Occipital lobe (tissue), 2 donors: ENCODE results near the gene MED25. TPM values are rescaled to one million over a fixed set of nuclear protein-coding genes. Genes with fewer than 3 reads are reported as not detected.

Source experiments
- DNase-seq: peaks from one replicate; lab custom pipeline; 2025; lab: John Stamatoyannopoulos, UW
- total RNA-seq: library from RNA; depleted of rRNA; stranded (reverse); fragments of >200 nt; gene quantifications from one replicate; pipeline ENCODE4 v1.2.3, GENCODE V29; 2014

Gene MED25
- total RNA-seq, 1 donor from 2014 or later: 12.8 TPM

- DNase-seq: no peak
Observed at GRCh38 chr19:49873129-49873521, 55.0 kb downstream of the MED25 start.

GRCh38 chr19:49873834-49874233, 55.7 kb downstream of the MED25 start:
- DNase-seq: no peak

- DNase-seq: no peak
Observed at GRCh38 chr19:49874503-49875157, 56.5 kb downstream of the MED25 start.

GRCh38 chr19:49875177-49875576, 57.1 kb downstream of the MED25 start:
- no peak for DNase-seq

- peak; percentile 52 for DNase-seq
Observed at GRCh38 chr19:49875857-49876421, 57.9 kb downstream of the MED25 start.

- peak; percentile 96 for DNase-seq
Observed at GRCh38 chr19:49876422-49877019, 58.4 kb downstream of the MED25 start.

GRCh38 chr19:49877020-49877878, 59.2 kb downstream of the MED25 start, which contains the start of the genes AKT1S1 and TBC1D17:
AKT1S1 (minus strand) TSS chr19:49877355; CDS start chr19:49873295, 4,060 bp downstream.
TBC1D17 (plus strand) TSS chr19:49877702; CDS start chr19:49877724, 22 bp downstream.
- peak; percentile 98 for DNase-seq

GRCh38 chr19:49877879-49878743, 60.0 kb downstream of the MED25 start:
- peak; percentile 95 for DNase-seq

- DNase-seq: no peak
Observed at GRCh38 chr19:49878744-49879070, 60.6 kb downstream of the MED25 start.

GRCh38 chr19:49879243-49879963, 61.3 kb downstream of the MED25 start:
- no peak for DNase-seq

GRCh38 chr19:49880162-49880869, 62.2 kb downstream of the MED25 start:
- DNase-seq: no peak

GRCh38 chr19:49881186-49881585, 63.1 kb downstream of the MED25 start:
- DNase-seq: no peak

- DNase-seq: no peak
Observed at GRCh38 chr19:49881672-49882394, 63.7 kb downstream of the MED25 start.

GRCh38 chr19:49882643-49883042, 64.6 kb downstream of the MED25 start:
- no peak for DNase-seq

- DNase-seq: no peak
Observed at GRCh38 chr19:49883094-49883493, 65.0 kb downstream of the MED25 start.

GRCh38 chr19:49884109-49884508, 66.0 kb downstream of the MED25 start:
- no peak for DNase-seq

GRCh38 chr19:49884760-49885159, 66.7 kb downstream of the MED25 start:
- no peak for DNase-seq
